Dedifferentiated amniotic fluid mesenchymal stem cell (primary cell): ENCODE results near the gene C17orf78.
"Not testable (repeated sequence)": the region's sequence is repeated elsewhere in the genome, so short reads cannot be mapped to it uniquely, and the experiment has no call there.

Experiments used
- DNase-seq: peaks from one replicate; pipeline ENCODE4 v3.0.0-alpha.2; 2016; ENCODE audit errors: extremely low spot score

C17orf78 gene

GRCh38 chr17:37438141-37438540, 62.4 kb downstream of the C17orf78 start:
- DNase-seq, result no peak

GRCh38 chr17:37440424-37440823, 64.6 kb downstream of the C17orf78 start:
- no peak for DNase-seq

- not testable (repeated sequence) for DNase-seq
These were observed 65.7 kb downstream of the C17orf78 start for GRCh38 chr17:37441369-37442014.
